SK-N-SH treated with all-trans-retinoic acid at 6 μM for 48 hours (cell line): ENCODE data around the gene MAGOHB.

Source experiments
- BACH2 ChIP-seq: fragments of 250-450 bp; sonication (Bioruptor Pico); IDR thresholded peaks from 2 replicates; pipeline ENCODE4 v1.9.0; 2021; ENCODE audit warnings: mild to moderate bottlenecking, borderline replicate concordance
- CSDC2 ChIP-seq: fragments of 250-450 bp; sonication (Bioruptor Pico); IDR thresholded peaks from 2 replicates; pipeline ENCODE4 v1.5.0; 2020; ENCODE audit warnings: mild to moderate bottlenecking, moderate library complexity
- CSRNP3 ChIP-seq: fragments of 250-450 bp; sonication (Bioruptor Pico); IDR thresholded peaks from 2 replicates; pipeline ENCODE4 v1.5.1; 2021; ENCODE audit warnings: mild to moderate bottlenecking, moderate library complexity
- ESRRG ChIP-seq: fragments of 250-450 bp; sonication (Bioruptor Pico); IDR thresholded peaks from 2 replicates; pipeline ENCODE4 v1.6.1; 2021; ENCODE audit warnings: mild to moderate bottlenecking
- ISL1 ChIP-seq: fragments of 250-450 bp; sonication (Bioruptor Pico); IDR thresholded peaks from 2 replicates; pipeline ENCODE4 v2.1.2; 2022; ENCODE audit warnings: mild to moderate bottlenecking, moderate library complexity
- OSR1 ChIP-seq: fragments of 250-450 bp; sonication (Bioruptor Pico); IDR thresholded peaks from 2 replicates; pipeline ENCODE4 v1.8.0; 2022; ENCODE audit warnings: moderate library complexity, mild to moderate bottlenecking, inconsistent platforms
- PATZ1 ChIP-seq: fragments of 250-450 bp; sonication (Bioruptor Pico); IDR thresholded peaks from 2 replicates; pipeline ENCODE4 v1.8.0; 2020; ENCODE audit warnings: mild to moderate bottlenecking, moderate library complexity, borderline replicate concordance
- POU6F1 ChIP-seq: fragments of 250-450 bp; sonication (Bioruptor Pico); IDR thresholded peaks from 2 replicates; pipeline ENCODE4 v1.8.0; 2021; ENCODE audit warnings: low read depth, mild to moderate bottlenecking, moderate library complexity, borderline replicate concordance
- RARB ChIP-seq: fragments of 250-450 bp; sonication (Bioruptor Pico); IDR thresholded peaks from 2 replicates; pipeline ENCODE4 v1.8.0; 2021; ENCODE audit warnings: mild to moderate bottlenecking, moderate library complexity
- TCF4 ChIP-seq: fragments of 250-450 bp; sonication (Bioruptor Pico); IDR thresholded peaks from 2 replicates; pipeline ENCODE4 v1.8.0; 2021; ENCODE audit warnings: mild to moderate bottlenecking, moderate library complexity, borderline replicate concordance
- TSHZ2 ChIP-seq: fragments of 250-450 bp; sonication (Bioruptor Pico); IDR thresholded peaks from 2 replicates; pipeline ENCODE4 v1.5.0; 2020; ENCODE audit warnings: mild to moderate bottlenecking, moderate library complexity
- ZNF8 ChIP-seq: fragments of 450-650 bp; formaldehyde crosslinking; IDR thresholded peaks from 2 replicates; pipeline ENCODE4 v1.5.0; 2020; ENCODE audit warnings: mild to moderate bottlenecking, moderate library complexity

- TF ChIP-seq ZNF8 (CRISPR knock-in tag) (no peak), CSRNP3 (no peak), PATZ1 (CRISPR knock-in tag) (no peak), CSDC2 (CRISPR knock-in tag) (no peak), ESRRG (CRISPR knock-in tag) (no peak), RARB (CRISPR knock-in tag) (no peak), OSR1 (CRISPR knock-in tag) (no peak), ISL1 (no peak), BACH2 (CRISPR knock-in tag) (no peak), TSHZ2 (CRISPR knock-in tag) (no peak), POU6F1 (CRISPR knock-in tag) (no peak), TCF4 (no peak)
Observed at GRCh38 chr12:10554756-10555481, 58.5 kb downstream of the MAGOHB start.
